ENCODE measurements around the gene E4F1. TPM values are rescaled to one million over a fixed set of nuclear protein-coding genes. Genes with fewer than 3 reads are reported as not detected.

The E4F1 gene
- total and polyA plus RNA-seq, 9 of the 15 experiments (the other 6 are each of a cell fraction or from before 2014, with no cell fraction given): 0.48 to 94.9 (median 20.4) TPM

- no peak for TF ChIP-seq ZNF3 (CRISPR knock-in tag; IDR thresholded peaks at IDR 0.05)
- no peak for TF ChIP-seq FOXA3 (CRISPR knock-in tag; conservative IDR thresholded peaks at IDR 0.05 in 1 of 2, IDR thresholded peaks at IDR 0.05 in 1 of 2)
- no peak for TF ChIP-seq POU5F1 (IDR thresholded peaks at IDR 0.05; ENCODE audit: borderline replicate concordance, low read depth, low read length, partially characterized antibody)
- no peak for TF ChIP-seq BCL6 (CRISPR knock-in tag; IDR thresholded peaks at IDR 0.05)
- no peak for TF ChIP-seq CBX1 (IDR thresholded peaks at IDR 0.05; ENCODE audit: low read depth)
- no peak for TF ChIP-seq HMG20A (CRISPR knock-in tag; conservative IDR thresholded peaks at IDR 0.05)
- TF ChIP-seq FOXA1 (IDR thresholded peaks at IDR 0.05; ENCODE audit: borderline replicate concordance): no peak
- TF ChIP-seq PHB2 (IDR thresholded peaks at IDR 0.05; ENCODE audit: low read depth): no peak
- TF ChIP-seq EP400 (IDR thresholded peaks at IDR 0.05): no peak
- TF ChIP-seq ZBTB1 (CRISPR knock-in tag; IDR thresholded peaks at IDR 0.05; ENCODE audit: borderline replicate concordance, low read depth): no peak
- no peak for TF ChIP-seq RBM25 (IDR thresholded peaks at IDR 0.05; ENCODE audit: low read depth, low read length, severe bottlenecking)
- TF ChIP-seq MAZ (CRISPR knock-in tag; conservative IDR thresholded peaks at IDR 0.05 in 1 of 2, IDR thresholded peaks at IDR 0.05 in 1 of 2): no peak
- no peak for TF ChIP-seq GATAD2A (IDR thresholded peaks at IDR 0.05)
- TF ChIP-seq FIP1L1 (IDR thresholded peaks at IDR 0.05; ENCODE audit: low read depth, low read length, poor library complexity, severe bottlenecking): no peak
- TF ChIP-seq HDGF (IDR thresholded peaks at IDR 0.05): no peak
- no peak for TF ChIP-seq HNRNPK (IDR thresholded peaks at IDR 0.05; ENCODE audit: low read depth, low read length, poor library complexity, severe bottlenecking)
- TF ChIP-seq ZNF444 (CRISPR knock-in tag; IDR thresholded peaks at IDR 0.05): no peak
- TF ChIP-seq E2F6 (IDR thresholded peaks at IDR 0.05; ENCODE audit: borderline replicate concordance in 1 of 2, extremely low read depth in 1 of 2, insufficient read depth in 1 of 2, insufficient read length in 1 of 2, low read depth in 1 of 2, low read length in 1 of 2, poor library complexity in 1 of 2, severe bottlenecking in 1 of 2): no peak
- no peak for TF ChIP-seq MEF2D (tag; conservative IDR thresholded peaks at IDR 0.05; ENCODE audit: low read depth)
- no peak for TF ChIP-seq ERF (CRISPR knock-in tag; IDR thresholded peaks at IDR 0.05)
- no peak for TF ChIP-seq POLR2H (tag; IDR thresholded peaks at IDR 0.05; ENCODE audit: low read depth)
- no peak for TF ChIP-seq POLR3A (IDR thresholded peaks at IDR 0.05; ENCODE audit: borderline replicate concordance, extremely low read depth, insufficient read depth, insufficient read length)
- no peak for TF ChIP-seq RERE (CRISPR knock-in tag; IDR thresholded peaks at IDR 0.05; ENCODE audit: borderline replicate concordance)
Observed at GRCh38 chr16:2250652-2251295, 27.4 kb downstream of the E4F1 start (continued).

Measured in K562 (cell line).